GM12865 (cell line): ENCODE results near the gene NXN.

Experiments
- DNase-seq: peaks from one replicate; pipeline ENCODE4 v3.0.0; 2010; ENCODE audit warnings: low read depth
- H3K4me3 ChIP-seq: 2 replicates; pipeline ENCODE4 v1.5.1; 2011; ENCODE audit warnings: mild to moderate bottlenecking, low read depth, low read length, control low read depth
- CTCF ChIP-seq: IDR thresholded peaks from 2 replicates; pipeline ENCODE4 v1.5.1; 2011; ENCODE audit warnings: low read length, control low read depth, low read depth, inconsistent platforms; ENCODE audit not compliant: insufficient read depth; ENCODE audit errors: missing control alignments

NXN gene

GRCh38 chr17:802481-802880 is 177.1 kb downstream of the NXN start:
- no peak for DNase-seq
- no peak overlapping the region for H3K4me3 ChIP-seq
- TF ChIP-seq CTCF = no peak

GRCh38 chr17:801660-802059 is 177.9 kb downstream of the NXN start:
- no peak for TF ChIP-seq CTCF
- no peak overlapping the region for H3K4me3 ChIP-seq
- no peak for DNase-seq

- TF ChIP-seq CTCF = no peak
- H3K4me3 ChIP-seq = no peak overlapping the region
Measured at GRCh38 chr17:800446-801242, 178.9 kb downstream of the NXN start.

GRCh38 chr17:799261-799660 is 180.3 kb downstream of the NXN start:
- no peak for TF ChIP-seq CTCF

More at GRCh38 chr17:800446-801242, 178.9 kb downstream of the NXN start:
- DNase-seq = no peak

GRCh38 chr17:798246-798645 is 181.3 kb downstream of the NXN start:
- no peak for TF ChIP-seq CTCF
- H3K4me3 ChIP-seq = no peak overlapping the region
- no peak for DNase-seq

More at GRCh38 chr17:799261-799660, 180.3 kb downstream of the NXN start:
- DNase-seq = no peak
- H3K4me3 ChIP-seq = no peak overlapping the region

- no peak for TF ChIP-seq CTCF
- no peak for DNase-seq
- no peak overlapping the region for H3K4me3 ChIP-seq
Measured at GRCh38 chr17:797236-797840, 182.2 kb downstream of the NXN start.
